GM19395 (cell line): ENCODE data around the gene MGRN1.

Source experiments
- ATAC-seq: cut with Tn5 transposase; IDR thresholded peaks from one replicate; pipeline ENCODE4 v1.9.1; 2021; ENCODE audit warnings: mild to moderate bottlenecking, moderate library complexity; ENCODE audit not compliant: unreplicated experiment

MGRN1 gene

DNA sequence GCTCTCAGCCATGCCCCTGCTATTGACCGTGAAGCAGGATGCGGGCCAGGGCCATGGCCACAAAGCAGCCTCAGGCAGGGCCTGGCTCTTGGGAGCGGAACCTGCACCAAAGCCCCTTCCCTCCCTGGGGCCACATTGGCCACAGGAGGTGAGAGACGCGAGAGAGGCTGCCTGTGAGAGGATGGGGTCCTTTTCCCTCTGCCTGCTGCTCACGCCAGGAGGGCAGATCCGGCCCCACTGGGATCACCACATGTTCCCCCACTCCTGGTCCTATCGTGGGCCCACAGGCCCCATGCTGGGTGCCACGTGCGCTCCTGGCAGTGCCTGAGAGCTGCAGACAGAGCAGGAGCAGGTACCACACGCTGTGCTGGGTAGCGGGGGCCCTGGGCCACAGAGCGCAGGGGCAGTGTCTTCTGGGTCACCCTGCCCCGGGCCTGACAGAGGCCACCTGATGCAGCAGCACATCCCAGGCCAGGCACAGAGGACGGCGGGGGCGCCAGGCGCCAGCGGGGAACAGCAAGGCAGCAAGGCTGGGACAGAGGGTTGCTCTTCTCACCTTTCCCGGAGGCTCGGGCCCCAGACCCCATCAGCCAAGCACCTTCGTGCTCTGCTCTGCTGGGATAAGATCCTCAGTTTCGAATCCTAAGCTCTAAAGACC lies 59.6 kb downstream of the MGRN1 start:
- no peak for ATAC-seq

DNA sequence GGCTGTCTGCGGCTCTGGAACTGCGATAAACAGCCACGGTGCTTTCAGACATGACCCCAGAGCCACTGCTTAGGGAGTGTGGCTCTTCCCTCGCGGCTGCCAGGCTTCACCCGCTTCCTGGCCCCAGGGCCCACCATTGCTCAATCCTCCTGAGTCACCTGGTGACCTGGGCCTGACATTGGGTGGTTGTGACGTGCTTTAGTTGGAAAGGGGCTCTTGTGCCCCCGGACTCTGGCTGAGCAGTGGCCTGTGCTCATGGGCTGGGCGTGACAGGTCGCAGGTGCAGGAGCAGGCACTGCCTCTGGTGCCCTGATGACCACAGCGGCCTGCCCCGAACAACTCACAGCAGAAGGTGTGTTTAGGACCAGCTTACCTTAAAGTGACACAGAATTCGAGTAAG lies 60.1 kb downstream of the MGRN1 start:
- no peak for ATAC-seq

- ATAC-seq, result no peak
Measured at GRCh38 chr16:4685292-4685691, 60.7 kb downstream of the MGRN1 start.

GRCh38 chr16:4685776-4686496 lies 61.3 kb downstream of the MGRN1 start:
- ATAC-seq, result no peak

- ATAC-seq, result no peak
Measured at GRCh38 chr16:4686497-4687210, 62.0 kb downstream of the MGRN1 start.

- ATAC-seq, result no peak
Measured at GRCh38 chr16:4687416-4687815, 62.8 kb downstream of the MGRN1 start.

DNA sequence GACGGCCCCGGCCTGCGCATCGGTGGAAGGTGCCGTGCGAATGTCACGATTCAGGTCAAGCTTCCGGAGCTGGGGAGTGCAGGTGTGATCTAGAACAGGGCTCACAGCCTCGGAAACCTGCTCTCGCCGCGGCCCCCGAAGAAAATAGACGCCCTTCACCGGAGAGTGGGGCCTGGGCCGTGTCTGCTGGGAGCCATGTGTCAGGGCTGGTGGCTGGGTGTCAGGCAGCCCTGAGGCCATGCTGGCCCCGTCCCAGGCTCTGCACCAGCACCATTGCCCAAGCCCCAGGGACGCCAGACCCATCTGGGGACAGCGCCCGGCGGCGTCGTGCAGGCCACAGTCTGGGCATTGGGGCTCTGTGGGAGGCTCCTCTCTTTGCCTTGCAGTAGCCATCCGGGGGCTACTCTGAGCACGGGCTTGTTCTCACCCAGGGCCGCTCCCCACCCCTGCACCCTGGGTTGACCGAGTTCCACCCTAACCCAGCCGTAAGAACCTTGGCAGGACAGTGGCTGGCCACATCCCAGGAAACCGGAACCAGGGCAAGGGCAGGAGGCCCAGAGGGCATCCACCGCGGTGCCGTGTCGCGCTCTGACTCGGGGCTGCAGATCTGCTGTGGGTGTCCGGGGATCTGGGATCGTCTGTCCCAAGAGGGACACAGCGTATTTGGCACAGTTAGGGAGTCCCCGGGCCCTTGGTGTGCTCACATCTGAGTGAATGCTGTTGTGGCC lies 63.5 kb downstream of the MGRN1 start:
- ATAC-seq, result no peak

DNA sequence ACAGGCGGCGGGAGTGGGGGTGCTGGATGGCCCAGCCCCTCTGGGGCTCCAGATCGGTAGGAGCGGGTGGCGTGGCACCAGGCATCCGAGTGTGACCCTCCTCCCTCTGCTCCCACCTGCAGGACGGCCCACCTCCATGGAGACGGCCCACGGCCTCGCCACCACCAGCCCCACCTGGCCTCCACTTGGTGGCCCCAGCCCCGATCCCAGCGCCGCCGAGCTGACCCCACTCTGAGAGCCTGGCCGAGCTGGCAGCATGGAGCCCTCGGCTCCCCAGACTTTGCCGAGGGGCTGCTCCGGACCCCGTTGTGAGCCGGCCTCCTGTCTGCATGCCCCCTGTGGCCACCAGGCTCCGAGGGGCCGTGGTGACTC lies 64.0 kb downstream of the MGRN1 start:
- ATAC-seq, result no peak

DNA sequence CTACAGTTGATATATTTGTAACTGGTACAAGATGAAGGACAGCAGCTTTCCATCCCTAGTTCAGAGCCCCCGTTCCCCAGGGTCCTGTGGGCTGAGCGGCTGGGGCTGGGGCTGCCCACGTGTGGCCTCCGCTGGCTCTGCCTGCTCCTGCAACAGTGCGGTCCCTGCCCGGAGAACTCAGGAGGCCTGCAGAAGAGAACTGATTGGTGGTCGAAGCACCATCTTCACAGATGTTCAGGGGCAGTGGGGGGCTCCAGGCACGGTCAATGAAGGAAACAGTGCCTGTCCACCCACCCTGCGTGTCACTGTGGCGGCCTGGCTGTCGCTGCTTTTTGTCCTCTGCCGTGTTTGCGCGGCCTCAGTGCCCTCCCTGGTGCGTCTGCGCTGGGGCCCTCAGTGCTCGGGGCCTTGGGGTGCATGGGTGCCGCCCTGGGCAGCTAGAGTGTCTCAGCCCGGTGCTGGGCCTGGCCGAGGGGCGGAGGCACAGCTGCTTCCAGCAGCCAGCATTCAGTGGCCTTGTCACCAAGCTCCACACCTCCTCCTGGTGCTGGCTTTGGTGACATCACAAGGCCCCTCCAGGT lies 64.6 kb downstream of the MGRN1 start:
- ATAC-seq, result no peak

- ATAC-seq, result no peak
Measured at GRCh38 chr16:4689864-4690704, 65.5 kb downstream of the MGRN1 start.

- no peak for ATAC-seq
Measured at GRCh38 chr16:4690946-4691665, 66.5 kb downstream of the MGRN1 start.

GRCh38 chr16:4691666-4692412 lies 67.2 kb downstream of the MGRN1 start:
- no peak for ATAC-seq

- peak; percentile 34 for ATAC-seq
Measured at GRCh38 chr16:4692460-4693295, 68.1 kb downstream of the MGRN1 start.

DNA sequence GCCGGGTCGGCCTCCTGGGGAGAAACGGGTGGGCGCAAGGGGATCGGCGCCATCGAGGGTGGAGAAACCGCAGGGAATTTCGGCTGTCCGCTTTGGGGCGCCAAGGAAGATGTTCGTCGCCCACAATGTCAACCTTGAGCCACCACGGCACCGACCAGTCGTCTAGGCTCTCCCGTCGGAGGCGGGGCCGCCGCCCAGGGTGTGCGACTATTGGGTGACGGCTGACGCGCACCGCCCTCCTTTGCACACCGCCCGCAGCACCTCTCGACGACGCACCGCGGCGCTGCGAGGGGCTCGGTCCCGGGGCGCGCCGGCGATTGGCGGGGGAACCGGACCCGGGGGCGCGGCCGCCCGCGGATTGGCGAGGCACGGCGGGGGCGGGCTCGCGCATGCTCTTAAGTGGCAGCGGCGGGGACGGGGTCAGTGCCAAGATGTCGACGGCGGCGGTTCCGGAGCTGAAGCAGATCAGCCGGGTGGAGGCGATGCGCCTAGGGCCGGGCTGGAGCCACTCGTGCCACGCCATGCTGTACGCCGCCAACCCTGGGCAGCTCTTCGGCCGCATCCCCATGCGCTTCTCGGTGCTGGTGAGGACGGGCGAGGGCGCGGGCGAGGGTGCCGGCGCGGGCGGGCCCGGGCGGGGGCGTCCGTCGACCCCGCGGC lies 68.8 kb downstream of the MGRN1 start, which contains the start of gene NUDT16L1:
NUDT16L1 (plus strand) TSS at position 267 of the 660 bp plus-strand sequence; CDS start at position 432, 165 bp downstream.
- peak; percentile 95 for ATAC-seq

DNA sequence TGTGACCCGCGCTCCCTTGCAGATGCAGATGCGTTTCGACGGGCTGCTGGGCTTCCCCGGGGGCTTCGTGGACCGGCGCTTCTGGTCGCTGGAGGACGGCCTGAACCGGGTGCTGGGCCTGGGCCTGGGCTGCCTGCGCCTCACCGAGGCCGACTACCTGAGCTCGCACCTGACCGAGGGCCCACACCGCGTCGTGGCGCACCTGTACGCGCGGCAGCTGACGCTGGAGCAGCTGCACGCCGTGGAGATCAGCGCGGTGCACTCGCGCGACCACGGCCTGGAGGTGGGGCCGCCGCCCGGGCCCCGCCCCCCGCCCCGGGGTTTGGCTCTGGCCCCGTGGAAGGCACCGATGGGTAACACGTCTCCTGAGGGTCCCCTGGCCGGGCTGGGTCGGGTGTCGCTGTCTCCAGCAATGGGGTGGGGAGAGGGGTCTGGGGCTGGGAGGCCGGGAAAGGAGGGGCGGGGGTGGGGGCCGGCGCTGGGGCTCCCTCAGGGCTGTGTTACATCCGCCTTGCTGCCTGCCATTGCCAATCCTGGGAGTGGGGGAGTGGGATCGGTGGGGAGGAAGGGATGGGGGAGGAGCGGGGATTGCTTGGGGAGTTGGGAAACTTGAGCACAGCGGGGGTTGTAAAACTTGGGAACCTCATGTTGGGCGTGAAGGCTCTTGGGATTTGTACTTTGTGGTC lies 69.5 kb downstream of the MGRN1 start:
- peak; percentile 13 for ATAC-seq

GRCh38 chr16:4694642-4695451 lies 70.2 kb downstream of the MGRN1 start:
- ATAC-seq, result no peak
